Subcutaneous adipose tissue (tissue), 1 donor: Measurements from ENCODE around the gene SMIM45.

ENCODE experiments used
- CTCF ChIP-seq: fragments of 450-650 bp; IDR thresholded peaks from one replicate; pipeline ENCODE4 v1.5.1; 2016; ENCODE audit warnings: low read depth, mild to moderate bottlenecking, control low read depth, antibody characterized with exemption, moderate library complexity

The SMIM45 gene

GRCh38 chr22:41957941-41958556 lies 6.1 kb downstream of the SMIM45 start:
- TF ChIP-seq CTCF = no peak

- TF ChIP-seq CTCF = no peak
Measured at GRCh38 chr22:41963453-41964111, 11.6 kb downstream of the SMIM45 start.

GRCh38 chr22:41964112-41964491 lies 12.2 kb downstream of the SMIM45 start:
- no peak for TF ChIP-seq CTCF

- TF ChIP-seq CTCF = no peak
Measured at GRCh38 chr22:41966225-41966606, 14.3 kb downstream of the SMIM45 start.

GRCh38 chr22:41966607-41967240 lies 14.8 kb downstream of the SMIM45 start:
- no peak for TF ChIP-seq CTCF

- TF ChIP-seq CTCF = no peak
Measured at GRCh38 chr22:41968601-41969000, 16.7 kb downstream of the SMIM45 start.

GRCh38 chr22:41969110-41969646 lies 17.2 kb downstream of the SMIM45 start, which contains the start of gene SEPTIN3:
Gene SEPTIN3, plus strand, starts transcription at chr22:41969443. Its CDS starts 2,050 bp downstream, at chr22:41971493.
- TF ChIP-seq CTCF = no peak
